ENCODE measurements around the gene TGFBR3L.
A peak's percentile ranks its signal among the peaks of the same experiment; 100 is the strongest.
"Not testable (repeated sequence)": the region's sequence is repeated elsewhere in the genome, so short reads cannot be mapped to it uniquely, and the experiment has no call there.

The TGFBR3L gene

DNA sequence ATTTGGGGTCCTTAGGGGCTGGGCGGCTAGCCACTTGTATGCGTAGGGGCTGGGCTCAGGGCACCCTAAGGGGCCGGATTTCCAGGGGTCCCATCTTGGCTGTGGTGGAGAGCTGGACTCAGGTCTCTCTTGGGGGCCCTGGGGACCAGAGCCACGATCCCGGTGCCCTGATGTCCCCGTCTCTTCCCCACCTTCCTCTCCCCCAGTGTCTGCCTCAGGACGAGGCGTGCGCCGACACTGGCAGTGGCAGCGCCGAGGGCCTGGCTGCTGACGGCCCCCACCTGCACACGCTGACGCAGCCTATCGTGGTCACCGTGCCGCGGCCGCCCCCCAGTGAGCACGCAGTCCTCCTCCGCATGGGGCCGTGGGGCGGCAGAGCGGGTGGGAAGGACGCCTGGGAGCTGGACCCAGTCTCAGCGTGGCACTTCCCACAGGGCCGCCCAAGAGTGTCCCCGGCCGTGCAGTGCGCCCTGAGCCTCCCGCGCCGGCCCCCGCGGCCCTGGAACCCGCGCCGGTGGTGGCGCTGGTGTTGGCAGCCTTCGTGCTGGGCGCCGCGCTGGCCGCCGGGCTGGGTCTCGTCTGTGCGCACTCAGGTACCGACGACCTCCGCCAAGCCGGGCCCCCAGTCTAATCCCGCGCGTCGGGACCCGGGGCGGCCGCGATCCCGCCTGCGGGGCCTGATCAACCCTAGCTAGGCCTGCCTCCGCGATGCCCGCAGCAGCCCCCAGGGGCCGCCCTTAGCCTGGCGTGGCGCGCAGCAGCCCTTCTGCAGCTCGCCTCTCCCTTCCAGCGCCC lies 2.8 kb downstream of the TGFBR3L start:
- DNase-seq (ENCODE audit: low read depth): peak; percentile 47

- not testable (repeated sequence) for DNase-seq (ENCODE audit: low read depth)
Observed at GRCh38 chr19:7918062-7918614, 3.5 kb downstream of the TGFBR3L start.

GRCh38 chr19:7918615-7919421 lies 4.2 kb downstream of the TGFBR3L start:
- no peak for DNase-seq (ENCODE audit: low read depth)

DNA sequence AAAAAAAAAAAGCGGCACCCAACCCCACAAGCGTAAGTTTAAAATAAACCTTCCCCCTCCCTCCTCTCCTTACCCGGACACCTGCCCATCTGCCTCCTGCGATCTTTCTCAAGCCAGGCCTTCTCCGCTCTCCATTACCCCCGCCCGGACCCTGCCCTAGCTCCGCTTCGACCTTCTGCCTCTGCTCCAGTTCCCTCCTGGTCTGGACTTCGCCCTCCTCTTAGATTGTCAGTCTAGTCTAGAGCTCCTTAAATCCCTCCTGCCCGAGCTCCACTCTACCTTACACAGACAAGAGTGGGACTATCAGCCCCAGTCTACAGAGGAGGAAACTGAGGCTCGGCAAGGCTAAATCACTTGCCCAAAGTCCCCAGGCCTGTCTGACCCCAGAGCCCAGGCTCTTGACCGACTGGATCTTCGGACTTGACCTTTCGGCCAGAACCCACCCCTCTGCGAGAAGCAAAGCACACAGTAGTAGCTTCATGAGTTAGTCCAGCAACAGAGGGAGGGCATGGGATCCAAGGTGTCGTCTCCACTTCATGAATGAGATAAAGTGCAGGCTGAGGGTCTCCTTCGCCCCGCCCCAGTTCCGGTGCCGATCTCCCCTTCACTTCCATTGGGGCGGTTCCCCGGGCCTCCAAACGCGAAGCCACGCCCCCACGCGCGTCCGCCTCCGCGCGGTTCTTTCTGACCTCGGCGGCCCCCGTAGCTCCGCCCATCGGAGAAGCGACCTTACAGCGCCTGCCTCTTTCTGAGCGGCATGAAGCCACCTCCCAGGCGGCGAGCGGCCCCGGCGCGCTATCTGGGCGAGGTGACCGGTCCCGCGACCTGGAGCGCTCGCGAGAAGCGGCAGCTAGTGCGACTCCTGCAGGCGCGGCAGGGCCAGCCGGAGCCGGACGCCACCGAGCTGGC lies 5.2 kb downstream of the TGFBR3L start, which contains the start of gene SNAPC2:
SNAPC2 (plus strand) TSS at position 729 of the 909 bp plus-strand sequence; CDS start at position 758, 29 bp downstream.
- peak; percentile 95 for DNase-seq (ENCODE audit: low read depth)

DNA sequence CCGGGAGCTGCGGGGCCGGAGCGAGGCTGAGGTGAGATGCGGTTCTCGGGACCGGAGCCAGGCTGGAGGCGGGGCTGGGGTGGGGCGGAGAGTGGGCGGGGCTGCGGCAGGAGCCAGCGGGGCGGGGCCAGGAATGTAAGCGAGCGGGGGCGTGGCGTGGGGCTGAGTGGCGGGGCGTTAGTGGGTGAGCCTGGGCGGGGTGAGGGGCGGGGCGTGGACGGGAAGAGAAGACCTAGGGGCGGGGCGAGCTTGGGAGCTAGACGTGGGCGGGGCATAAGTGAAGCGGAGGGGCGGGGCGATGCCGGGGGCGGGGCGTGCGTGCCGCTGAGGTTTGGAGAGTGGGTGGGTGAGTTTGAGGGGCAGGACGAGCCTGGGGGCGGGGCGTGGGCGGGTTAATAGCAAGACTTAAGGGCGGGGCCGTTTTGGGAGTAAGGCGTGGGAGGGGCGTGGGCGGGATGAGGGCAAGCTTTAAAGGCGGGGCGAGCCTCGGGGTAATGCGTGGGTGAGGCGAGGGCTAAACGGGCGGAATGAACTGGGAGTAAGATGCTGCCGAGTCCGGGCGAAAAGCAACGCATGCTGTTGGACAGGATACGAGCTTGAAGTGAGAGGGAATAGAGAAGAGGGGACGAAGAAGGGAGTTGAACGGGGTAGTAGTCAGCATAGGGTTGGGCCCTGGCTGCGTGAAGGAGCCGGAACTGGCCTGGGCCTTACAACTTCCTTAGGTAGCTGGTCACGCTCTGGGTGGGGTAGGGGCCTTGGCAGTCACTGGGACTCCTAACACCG lies 6.1 kb downstream of the TGFBR3L start:
- peak; percentile 100 for DNase-seq (ENCODE audit: low read depth)

GRCh38 chr19:7921302-7921966 lies 6.8 kb downstream of the TGFBR3L start:
- DNase-seq (ENCODE audit: low read depth): no peak

DNA sequence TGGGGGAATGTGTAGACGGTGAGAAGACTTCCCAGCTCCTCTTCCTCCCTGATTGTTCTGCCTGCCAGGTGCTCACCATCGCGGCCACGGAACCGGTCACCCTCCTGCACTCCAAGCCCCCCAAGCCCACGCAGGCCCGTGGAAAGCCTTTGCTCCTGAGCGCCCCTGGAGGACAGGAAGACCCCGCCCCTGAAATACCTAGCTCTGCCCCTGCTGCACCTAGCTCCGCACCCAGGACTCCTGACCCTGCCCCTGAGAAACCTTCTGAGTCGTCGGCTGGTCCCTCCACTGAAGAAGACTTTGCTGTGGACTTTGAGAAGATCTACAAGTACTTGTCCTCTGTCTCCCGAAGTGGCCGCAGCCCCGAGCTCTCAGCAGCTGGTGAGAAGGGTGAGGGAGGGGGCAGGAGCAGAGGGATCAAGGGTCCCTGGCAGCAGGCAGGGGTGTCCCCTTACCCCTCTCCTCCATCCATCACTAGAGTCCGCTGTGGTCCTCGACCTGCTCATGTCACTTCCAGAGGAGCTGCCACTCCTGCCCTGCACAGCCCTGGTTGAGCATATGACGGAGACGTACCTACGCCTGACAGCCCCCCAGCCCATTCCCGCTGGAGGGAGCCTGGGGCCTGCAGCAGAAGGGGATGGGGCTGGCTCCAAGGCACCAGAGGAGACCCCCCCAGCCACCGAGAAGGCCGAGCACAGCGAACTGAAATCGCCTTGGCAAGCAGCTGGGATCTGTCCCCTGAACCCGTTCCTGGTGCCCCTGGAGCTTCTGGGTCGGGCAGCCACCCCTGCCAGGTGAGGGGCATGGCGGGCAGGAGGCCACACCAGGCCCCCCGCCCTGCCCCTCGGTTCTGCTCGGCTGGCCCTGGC lies 7.6 kb downstream of the TGFBR3L start:
- no peak for DNase-seq (ENCODE audit: low read depth)

DNA sequence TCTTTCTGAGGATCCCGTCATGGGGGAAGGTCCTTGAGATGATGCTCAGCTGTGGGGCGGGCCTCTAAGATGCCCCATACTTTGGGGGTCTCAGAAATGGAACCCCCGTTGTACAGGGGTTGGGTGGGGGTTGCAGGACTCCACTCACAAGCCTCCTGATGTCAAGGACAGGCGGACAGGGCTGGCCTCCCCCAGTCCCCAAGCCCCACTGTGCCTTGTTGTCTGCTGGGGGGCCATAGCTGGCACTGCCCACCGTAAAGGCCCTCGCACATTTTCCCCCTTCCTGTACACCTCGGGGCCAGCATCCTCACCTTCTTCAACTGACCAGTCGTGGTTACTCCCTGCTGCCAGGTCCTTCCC lies 8.2 kb downstream of the TGFBR3L start:
- no peak for DNase-seq (ENCODE audit: low read depth)

- no peak for DNase-seq (ENCODE audit: low read depth)
Observed at GRCh38 chr19:7923295-7924191, 8.9 kb downstream of the TGFBR3L start.

DNA sequence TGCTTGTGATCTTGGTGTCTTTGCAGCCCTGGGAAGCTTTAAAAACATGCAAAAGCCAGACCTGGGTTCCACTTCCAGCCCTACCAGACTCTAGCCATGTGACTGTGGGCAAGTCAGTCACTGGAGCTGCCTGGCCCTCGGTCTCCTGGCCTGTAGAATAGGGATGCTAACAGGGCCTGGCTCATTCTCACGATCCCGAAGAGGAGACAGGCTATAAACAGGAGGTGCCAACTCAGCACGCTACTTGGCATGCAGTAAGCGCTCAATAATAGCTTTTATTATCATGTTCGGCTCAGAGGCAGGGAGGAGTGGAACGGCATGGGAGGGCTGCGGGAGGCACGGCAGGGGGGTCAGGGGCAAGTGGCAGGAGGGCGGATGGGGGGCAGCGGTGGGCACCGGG lies 9.6 kb downstream of the TGFBR3L start:
- no peak for DNase-seq (ENCODE audit: low read depth)

GRCh38 chr19:7924651-7925170 lies 10.1 kb downstream of the TGFBR3L start:
- no peak for DNase-seq (ENCODE audit: low read depth)

DNA sequence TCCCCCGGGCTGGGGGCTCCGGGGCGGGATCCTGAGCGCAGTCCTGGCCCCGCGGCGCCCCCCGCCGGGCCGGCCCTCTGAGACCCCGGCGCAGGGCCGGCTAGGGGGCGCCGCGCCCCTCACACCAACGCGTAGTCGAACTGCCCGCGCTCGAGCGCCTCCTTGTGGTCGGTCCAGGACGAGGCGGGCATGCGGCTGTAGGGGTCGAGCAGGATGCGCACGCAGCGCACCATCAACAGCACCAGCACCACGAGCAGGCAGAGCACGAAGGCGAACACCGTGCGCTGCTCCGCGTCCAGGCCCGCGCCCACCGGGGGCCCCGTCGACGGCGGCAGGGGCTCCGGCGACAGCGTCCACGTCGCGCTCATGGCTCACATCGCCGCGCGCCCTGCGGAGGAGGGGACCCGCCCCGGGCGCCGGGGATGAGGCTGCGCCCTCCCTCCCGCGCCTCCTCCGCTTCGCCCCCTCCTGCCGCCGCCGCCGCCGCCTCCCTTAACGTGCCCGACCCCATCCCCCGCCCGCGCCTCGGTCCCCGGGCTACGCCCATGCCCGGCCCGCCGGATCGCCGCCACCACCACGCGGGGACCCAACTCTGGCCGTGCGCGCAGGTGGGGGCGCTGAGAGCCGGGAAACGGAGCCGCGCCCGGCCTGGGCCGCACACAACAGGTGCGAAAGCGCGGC lies 10.7 kb downstream of the TGFBR3L start:
- peak; percentile 73 for DNase-seq (ENCODE audit: low read depth)

GRCh38 chr19:7926021-7926726 lies 11.5 kb downstream of the TGFBR3L start, which contains the start of gene CTXN1:
Gene CTXN1, minus strand, starts transcription at chr19:7926135. Its CDS starts 597 bp downstream, at chr19:7925538.
- DNase-seq (ENCODE audit: low read depth): peak; percentile 74

GRCh38 chr19:7926727-7927604 lies 12.3 kb downstream of the TGFBR3L start:
- DNase-seq (ENCODE audit: low read depth): no peak

DNA sequence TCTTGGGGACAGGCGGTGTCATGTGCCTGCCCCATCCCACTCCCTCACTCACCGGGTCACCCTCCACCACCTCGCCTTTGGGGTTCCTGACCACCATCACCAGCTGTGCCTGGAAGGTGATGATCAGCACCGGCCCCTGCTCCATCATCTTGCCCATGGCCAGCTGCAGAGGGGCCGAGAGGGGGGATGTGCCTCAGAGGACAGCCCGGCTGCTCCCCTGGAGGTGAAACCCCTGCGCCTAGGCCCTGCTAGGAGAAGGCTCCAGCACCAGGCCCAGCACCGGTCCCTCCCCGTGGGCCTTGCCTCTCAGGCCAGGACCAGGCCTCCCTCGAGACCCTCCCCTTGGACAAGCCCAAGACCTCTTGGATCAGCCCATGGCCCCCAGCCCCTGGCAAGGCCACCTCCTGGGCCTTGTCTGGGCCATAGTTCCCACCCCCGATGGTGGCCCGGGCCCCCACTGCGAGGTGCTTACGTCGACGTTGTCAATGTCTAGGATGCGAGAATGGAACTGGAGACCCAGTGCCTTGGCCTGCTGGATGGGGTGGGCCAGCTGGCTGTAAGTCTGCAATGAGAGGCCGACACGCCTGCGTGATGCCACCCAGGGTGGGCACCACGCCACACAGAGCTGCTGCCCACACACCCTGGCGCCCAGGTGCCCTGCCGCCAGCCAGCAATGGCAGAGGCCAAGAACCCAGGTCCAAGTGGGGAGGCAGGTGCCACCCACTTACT lies 13.1 kb downstream of the TGFBR3L start:
- DNase-seq (ENCODE audit: low read depth): no peak

Data from activated T-cell treated with anti-CD3 and anti-CD28 coated beads for 1 hour (primary cell).